ENCODE data around the gene PCDHB6. TPM values are rescaled to one million over a fixed set of nuclear protein-coding genes. Genes with fewer than 3 reads are reported as not detected.
"Not testable (repeated sequence)": the region's sequence is repeated elsewhere in the genome, so short reads cannot be mapped to it uniquely, and the experiment has no call there.

Gene PCDHB6
- total RNA-seq, 1 donor from 2014 or later = not detected

GRCh38 chr5:141157901-141158300 is 8.0 kb downstream of the PCDHB6 start:
- intact Hi-C loops (cut with micrococcal nuclease) = not testable (repeated sequence)

- intact Hi-C loops (cut with micrococcal nuclease) = no loop called here
These were observed 22.7 kb downstream of the PCDHB6 start, which contains the start of gene PCDHB7 for GRCh38 chr5:141172381-141173204. TSS of gene PCDHB7 (plus strand) at chr5:141172644. CDS start at chr5:141172836, 192 bp downstream.

GRCh38 chr5:141174291-141175104 is 24.6 kb downstream of the PCDHB6 start:
- intact Hi-C loops (cut with micrococcal nuclease) = not testable (repeated sequence)

- intact Hi-C loops (cut with micrococcal nuclease) = no loop called here
These were observed 26.1 kb downstream of the PCDHB6 start for GRCh38 chr5:141175933-141176332.

- intact Hi-C loops (cut with micrococcal nuclease) = not testable (repeated sequence)
These were observed 27.8 kb downstream of the PCDHB6 start, which contains the start of gene PCDHB8 for GRCh38 chr5:141177577-141178191. TSS of gene PCDHB8 (plus strand) at chr5:141177790. CDS start at chr5:141178035, 245 bp downstream.

GRCh38 chr5:141179371-141179770 is 29.5 kb downstream of the PCDHB6 start:
- intact Hi-C loops (cut with micrococcal nuclease) = not testable (repeated sequence)

GRCh38 chr5:141179876-141180275 is 30.0 kb downstream of the PCDHB6 start:
- intact Hi-C loops (cut with micrococcal nuclease) = not testable (repeated sequence)

GRCh38 chr5:141180313-141180712 is 30.5 kb downstream of the PCDHB6 start:
- intact Hi-C loops (cut with micrococcal nuclease) = no loop called here

- intact Hi-C loops (cut with micrococcal nuclease) = no loop called here
These were observed 32.4 kb downstream of the PCDHB6 start, which contains the start of gene PCDHB16 for GRCh38 chr5:141182248-141182647. TSS of gene PCDHB16 (plus strand) at chr5:141182387. CDS start at chr5:141182560, 173 bp downstream.

- intact Hi-C loops (cut with micrococcal nuclease) = not testable (repeated sequence)
These were observed 34.4 kb downstream of the PCDHB6 start for GRCh38 chr5:141184117-141184855.

- intact Hi-C loops (cut with micrococcal nuclease) = no loop called here
These were observed 37.1 kb downstream of the PCDHB6 start, which contains the start of gene PCDHB9 for GRCh38 chr5:141186897-141187512. TSS of gene PCDHB9 (plus strand) at chr5:141187161. CDS start at chr5:141187319, 158 bp downstream.

GRCh38 chr5:141188682-141189081 is 38.8 kb downstream of the PCDHB6 start:
- intact Hi-C loops (cut with micrococcal nuclease) = not testable (repeated sequence)

GRCh38 chr5:141189131-141189530 is 39.3 kb downstream of the PCDHB6 start:
- intact Hi-C loops (cut with micrococcal nuclease) = not testable (repeated sequence)

GRCh38 chr5:141192110-141192725 is 42.4 kb downstream of the PCDHB6 start, which contains the start of gene PCDHB10:
TSS of gene PCDHB10 (plus strand) at chr5:141192353. CDS start at chr5:141192553, 200 bp downstream.
- intact Hi-C loops (cut with micrococcal nuclease) = no loop called here

GRCh38 chr5:141194332-141194731 is 44.5 kb downstream of the PCDHB6 start:
- intact Hi-C loops (cut with micrococcal nuclease) = not testable (repeated sequence)

- intact Hi-C loops (cut with micrococcal nuclease) = no loop called here
These were observed 46.5 kb downstream of the PCDHB6 start for GRCh38 chr5:141196363-141196762.

GRCh38 chr5:141199359-141200235 is 49.7 kb downstream of the PCDHB6 start, which contains the start of gene PCDHB11:
TSS of gene PCDHB11 (plus strand) at chr5:141199627. CDS start at chr5:141199775, 148 bp downstream.
- intact Hi-C loops (cut with micrococcal nuclease) = no loop called here

GRCh38 chr5:141201126-141201525 is 51.3 kb downstream of the PCDHB6 start:
- intact Hi-C loops (cut with micrococcal nuclease) = not testable (repeated sequence)
